ENCODE measurements around the gene ZNF578.
"Not testable (repeated sequence)": the region's sequence is repeated elsewhere in the genome, so short reads cannot be mapped to it uniquely, and the experiment has no call there.

GRCh38 chr19:52535385-52535770, 82.0 kb downstream of the ZNF578 start:
- not testable (repeated sequence) for TF ChIP-seq CTCF, POLR2A (IDR thresholded peaks at IDR 0.05)

All from thyroid gland (tissue), 4 donors.